GM23248 (cell line): ENCODE data around the gene CLEC16A. TPM values are rescaled to one million over a fixed set of nuclear protein-coding genes. Genes with fewer than 3 reads are reported as not detected.

Source experiments
- DNase-seq: peaks from one replicate; pipeline ENCODE4 v3.0.0-alpha.2; 2015
- H2AFZ ChIP-seq: fragments of 200-600 bp; sonication (generic); 2 replicates; pipeline ENCODE4 v1.6.1; 2016; ENCODE audit warnings: antibody characterized with exemption
- H3F3A ChIP-seq: fragments of 200-600 bp; sonication (generic); 2 replicates; pipeline ENCODE4 v1.6.1; 2016; ENCODE audit warnings: mild to moderate bottlenecking, antibody characterized with exemption, mixed run types; ENCODE audit not compliant: insufficient read depth
- H3K27ac ChIP-seq: fragments of 200-600 bp; sonication (generic); 2 replicates; pipeline ENCODE4 v1.5.1; 2016; ENCODE audit warnings: mild to moderate bottlenecking
- H3K27me3 ChIP-seq: fragments of 200-600 bp; sonication (generic); replicated peaks from 2 replicates; pipeline ENCODE4 v1.6.1; 2016; ENCODE audit warnings: mild to moderate bottlenecking; ENCODE audit not compliant: insufficient read depth
- H3K36me3 ChIP-seq: fragments of 200-600 bp; sonication (generic); 2 replicates; pipeline ENCODE4 v1.6.1; 2016; ENCODE audit warnings: low read depth, mild to moderate bottlenecking
- H3K4me1 ChIP-seq: fragments of 200-600 bp; sonication (generic); 2 replicates; pipeline ENCODE4 v1.6.1; 2016; ENCODE audit warnings: mild to moderate bottlenecking; ENCODE audit not compliant: insufficient read depth
- H3K4me2 ChIP-seq: fragments of 200-600 bp; sonication (generic); one replicate; pipeline ENCODE4 v1.6.1; 2016; ENCODE audit warnings: mild to moderate bottlenecking; ENCODE audit not compliant: unreplicated experiment
- H3K4me3 ChIP-seq: fragments of 200-600 bp; sonication (generic); 2 replicates; pipeline ENCODE4 v1.5.1; 2016; ENCODE audit warnings: mild to moderate bottlenecking
- H3K79me2 ChIP-seq: fragments of 200-600 bp; sonication (generic); 2 replicates; pipeline ENCODE4 v1.6.1; 2016; ENCODE audit warnings: mild to moderate bottlenecking; ENCODE audit not compliant: insufficient read depth
- H3K9ac ChIP-seq: fragments of 200-600 bp; sonication (generic); 2 replicates; pipeline ENCODE4 v1.6.1; 2016; ENCODE audit warnings: mild to moderate bottlenecking
- H3K9me2 ChIP-seq: fragments of 200-600 bp; sonication (generic); 2 replicates; pipeline ENCODE4 v1.6.1; 2016; ENCODE audit warnings: mixed run types, mild to moderate bottlenecking, moderate library complexity; ENCODE audit not compliant: insufficient read depth
- H3K9me3 ChIP-seq: fragments of 200-600 bp; sonication (generic); one replicate; pipeline ENCODE4 v1.6.1; 2017; ENCODE audit warnings: low read depth
- H4K20me1 ChIP-seq: fragments of 200-600 bp; sonication (generic); 2 replicates; pipeline ENCODE4 v1.6.0; 2016; ENCODE audit not compliant: insufficient read depth
- EZH2 ChIP-seq: fragments of 200-600 bp; sonication (generic); IDR thresholded peaks from 2 replicates; pipeline ENCODE4 v1.6.1; 2018; ENCODE audit warnings: antibody characterized with exemption, mild to moderate bottlenecking; ENCODE audit not compliant: insufficient read depth, poor library complexity, severe bottlenecking
- EZH2phosphoT487 ChIP-seq: fragments of 200-600 bp; sonication (generic); IDR thresholded peaks from 2 replicates; pipeline ENCODE4 v1.6.1; 2018; ENCODE audit warnings: antibody characterized with exemption, moderate library complexity, mild to moderate bottlenecking, low read depth; ENCODE audit not compliant: insufficient read depth
- WGBS, 2 experiments: methylation state at CpG; one replicate each; pipeline ENCODE4 v1.1.6; 2015 to 2017; ENCODE audit warnings: low lambda C conversion rate in 2 of 2, low coverage in 1 of 2; ENCODE audit errors: missing lambda C conversion rate in 2 of 2; 5-methylcytosine and 5-hydroxymethylcytosine counted together
- in situ Hi-C: fragments of 300-500 bp; cut with MboI; formaldehyde crosslinking; loops from 2 replicates; pipeline ENCODE4 v1.15.0; 2020
- polyA plus RNA-seq: library from polyadenylated mRNA; unstranded; fragments of >200 nt; fragmentation: Nextera tagmentation; extraction: Ambion mirVana; gene quantifications from 2 replicates; pipeline ENCODE4 v1.2.1, GENCODE V29; 2016
- total RNA-seq: library from RNA; depleted of rRNA; stranded (reverse); fragments of >200 nt; shearing (Covaris generic); gene quantifications from 2 replicates; pipeline ENCODE4 v1.2.3, GENCODE V29; 2014

Gene CLEC16A
- total and polyA plus RNA-seq, 2 experiments from 2014 or later: 13.2 to 21.4 TPM

DNA sequence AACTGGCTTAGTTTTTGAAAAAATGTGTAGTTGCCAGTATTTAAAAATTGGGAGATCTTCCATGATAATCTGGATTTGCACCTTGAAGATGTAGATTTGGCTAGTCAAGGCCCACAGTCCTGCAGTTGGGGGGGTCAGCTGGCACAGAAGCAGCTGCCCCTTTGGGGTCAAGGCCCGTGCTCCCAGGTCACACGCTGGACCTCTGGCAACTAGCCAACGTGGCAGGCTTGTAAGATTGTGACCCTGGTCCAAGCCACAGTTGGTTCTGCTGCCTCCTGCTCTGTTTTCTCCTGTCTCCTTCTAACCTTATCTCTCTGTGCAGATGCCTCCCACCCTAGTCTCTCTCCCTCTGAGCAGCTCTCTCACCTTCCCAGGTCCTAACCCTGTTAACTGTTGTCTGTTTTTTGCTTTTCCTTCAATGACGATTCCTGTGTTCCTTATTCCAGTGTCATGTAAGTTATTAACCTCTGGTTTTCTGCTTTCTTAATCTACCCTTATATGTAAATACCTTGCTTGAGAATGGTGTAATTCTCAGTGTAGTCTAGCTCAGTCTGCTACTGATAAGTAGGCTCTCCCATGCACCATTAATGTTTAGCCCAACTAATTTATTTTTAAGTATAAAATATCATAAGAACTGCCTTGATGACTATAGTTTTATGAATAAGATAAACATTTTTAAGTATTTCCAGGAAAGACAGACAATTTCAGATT lies 27.9 kb downstream of the CLEC16A start:
- H4K20me1 ChIP-seq: no peaks in the 10 kb centered on the region
- peaks cover 11% of the 10 kb centered on the region for H3K36me3 ChIP-seq
- in situ Hi-C loops: loop anchor here (25.0 kb wide), 1 partner anchor 715 kb away; no protein-coding TSS in a partner anchor
- H3K27ac ChIP-seq: no peak overlapping the region
- H3K4me2 ChIP-seq: peak overlapping the region; percentile 38
- H3K9ac ChIP-seq: no peak overlapping the region
- no peak for DNase-seq
- H3F3A ChIP-seq: no peaks in the 10 kb centered on the region
- WGBS, 2 experiments: 52 to 67% methylated on average over 4 of the region's 4 CpGs
- H3K9me2 ChIP-seq: no peaks in the 10 kb centered on the region
- H3K27me3 ChIP-seq: no peaks in the 10 kb centered on the region
- no peaks in the 10 kb centered on the region for H3K79me2 ChIP-seq
- peaks cover 5% of the 10 kb centered on the region; the same call in 1 of the 2 replicates for H3K4me1 ChIP-seq
- H3K9me3 ChIP-seq: no peaks in the 10 kb centered on the region
- H3K4me3 ChIP-seq: no peak overlapping the region
- TF ChIP-seq EZH2 (no peak), EZH2phosphoT487 (no peak)
- H2AFZ ChIP-seq: no peak overlapping the region

DNA sequence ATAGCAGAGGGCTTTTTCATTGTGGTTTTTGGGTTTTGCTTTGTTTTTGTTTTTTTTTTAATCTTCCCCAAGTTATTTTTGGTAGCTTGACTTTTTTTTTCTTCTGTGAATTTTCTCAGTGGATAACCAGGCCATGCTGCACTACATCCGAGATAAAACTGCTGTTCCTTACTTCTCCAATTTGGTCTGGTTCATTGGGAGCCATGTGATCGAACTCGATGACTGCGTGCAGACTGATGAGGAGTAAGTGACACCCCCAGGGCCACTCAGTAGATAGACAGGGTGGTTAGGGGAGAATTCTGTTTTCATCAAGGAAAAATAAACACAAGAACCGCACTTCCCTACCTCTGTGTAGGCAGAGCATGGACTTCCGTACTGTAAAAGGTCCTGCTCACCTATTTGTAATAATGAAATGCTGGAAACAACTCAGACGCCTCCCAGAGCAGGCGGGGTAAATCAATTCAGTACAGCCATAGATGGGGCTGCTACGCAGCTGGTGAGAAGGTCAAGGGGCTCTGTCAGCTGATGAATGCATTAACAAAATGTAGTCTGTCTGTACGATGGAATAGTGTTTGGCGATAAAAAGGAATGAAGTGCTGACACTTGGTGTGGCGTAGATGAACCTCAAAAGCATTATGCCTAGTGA lies 28.6 kb downstream of the CLEC16A start:
- no peak for DNase-seq
- H3K9ac ChIP-seq: no peak overlapping the region
- no peak overlapping the region for H3K27ac ChIP-seq
- no peak overlapping the region for H2AFZ ChIP-seq
- no peaks in the 10 kb centered on the region for H3K9me2 ChIP-seq
- H3F3A ChIP-seq: no peaks in the 10 kb centered on the region
- H3K4me3 ChIP-seq: no peak overlapping the region
- H3K4me1 ChIP-seq: peaks cover 5% of the 10 kb centered on the region; the same call in 1 of the 2 replicates
- no peaks in the 10 kb centered on the region for H4K20me1 ChIP-seq
- peaks cover 11% of the 10 kb centered on the region for H3K36me3 ChIP-seq
- in situ Hi-C loops: loop anchor here (25.0 kb wide), 1 partner anchor 714 kb away; no protein-coding TSS in a partner anchor
- H3K79me2 ChIP-seq: no peaks in the 10 kb centered on the region
- H3K27me3 ChIP-seq: no peaks in the 10 kb centered on the region
- TF ChIP-seq EZH2phosphoT487: no peak
- no peak for TF ChIP-seq EZH2
- no peak overlapping the region for H3K4me2 ChIP-seq
- H3K9me3 ChIP-seq: no peaks in the 10 kb centered on the region
- 95 to 97% methylated on average over 12 of the region's 12 CpGs for WGBS, 2 experiments

DNA sequence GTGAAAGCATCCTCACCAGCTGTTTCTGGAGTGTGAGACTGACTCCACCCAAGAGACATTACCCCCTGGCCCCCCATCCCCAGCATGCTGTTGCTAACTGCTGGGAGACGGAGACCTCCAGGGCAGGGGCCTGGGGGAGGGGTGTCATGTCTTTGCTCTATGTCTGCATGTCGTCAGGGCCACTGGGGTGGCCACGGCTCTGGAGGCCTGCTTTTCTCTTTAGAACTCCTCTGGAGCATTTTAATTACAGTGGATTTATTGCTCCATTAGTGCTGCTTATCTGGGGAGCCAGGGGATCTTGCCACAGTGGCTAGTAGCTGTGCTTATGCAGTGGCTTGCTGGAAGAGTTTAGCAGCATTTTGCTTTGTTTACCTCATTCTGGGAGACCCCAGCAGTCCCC lies 32.3 kb downstream of the CLEC16A start:
- no peaks in the 10 kb centered on the region for H3K9me3 ChIP-seq
- no peaks in the 10 kb centered on the region; the same call in 1 of the 2 replicates for H3K36me3 ChIP-seq
- DNase-seq: no peak
- TF ChIP-seq EZH2 (no peak), EZH2phosphoT487 (no peak)
- no peak overlapping the region for H3K4me2 ChIP-seq
- no peak overlapping the region for H3K27ac ChIP-seq
- 60 to 66% methylated on average over 3 of the region's 3 CpGs for WGBS, 2 experiments
- no peak overlapping the region for H2AFZ ChIP-seq
- no peaks in the 10 kb centered on the region for H3F3A ChIP-seq
- no peaks in the 10 kb centered on the region for H3K27me3 ChIP-seq
- peaks cover 4% of the 10 kb centered on the region; the same call in 1 of the 2 replicates for H3K4me1 ChIP-seq
- no peaks in the 10 kb centered on the region for H3K9me2 ChIP-seq
- H4K20me1 ChIP-seq: no peaks in the 10 kb centered on the region
- in situ Hi-C loops: no loop called here
- no peaks in the 10 kb centered on the region for H3K79me2 ChIP-seq
- no peak overlapping the region for H3K9ac ChIP-seq
- H3K4me3 ChIP-seq: no peak overlapping the region

DNA sequence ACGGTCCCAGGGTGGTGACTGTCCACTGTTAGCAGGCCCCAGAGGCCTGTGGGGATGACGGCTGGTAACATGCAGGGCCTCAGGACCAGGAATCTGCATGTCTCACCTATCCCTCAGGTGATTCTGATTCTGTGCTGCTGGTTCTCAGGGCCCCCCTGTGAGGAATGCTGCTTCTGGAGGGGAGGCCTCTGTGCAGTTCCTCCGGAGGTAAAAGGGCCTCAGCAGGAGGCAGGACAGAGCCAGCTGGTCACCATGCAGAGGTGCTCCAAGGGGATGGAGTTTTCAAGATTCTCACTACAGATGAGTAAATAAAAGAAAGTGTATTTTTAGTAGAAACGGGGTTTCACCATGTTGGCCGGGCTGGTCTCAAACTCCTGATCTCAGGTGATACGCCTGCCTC lies 33.8 kb downstream of the CLEC16A start:
- Histone ChIP-seq H3K9ac (no peak overlapping the region), H3K4me1 (no peaks in the 10 kb centered on the region), H4K20me1 (no peaks in the 10 kb centered on the region), H3K36me3 (no peaks in the 10 kb centered on the region), H3K9me2 (no peaks in the 10 kb centered on the region), H3K4me3 (no peak overlapping the region), H3F3A (no peaks in the 10 kb centered on the region), H3K79me2 (no peaks in the 10 kb centered on the region), H2AFZ (no peak overlapping the region), H3K4me2 (no peak overlapping the region), H3K27ac (no peak overlapping the region), H3K9me3 (no peaks in the 10 kb centered on the region), H3K27me3 (no peaks in the 10 kb centered on the region)
- DNase-seq: no peak
- 90 to 91% methylated on average over 6 of the region's 6 CpGs for WGBS, 2 experiments
- in situ Hi-C loops: no loop called here
- TF ChIP-seq EZH2phosphoT487 (no peak), EZH2 (no peak)
